Loucy (cell line): ENCODE results near the gene POU2F2.

Source experiments
- CTCF ChIP-seq: fragments of 200-600 bp; sonication (generic); conservative IDR thresholded peaks from 2 replicates; pipeline ENCODE4 v1.5.1; 2014; ENCODE audit warnings: mild to moderate bottlenecking, antibody characterized with exemption, low read length
- EZH2phosphoT487 ChIP-seq: fragments of 200-600 bp; IDR thresholded peaks from 2 replicates; pipeline ENCODE4 v1.6.1; 2018; ENCODE audit warnings: antibody characterized with exemption, mild to moderate bottlenecking, moderate library complexity, borderline replicate concordance

DNA sequence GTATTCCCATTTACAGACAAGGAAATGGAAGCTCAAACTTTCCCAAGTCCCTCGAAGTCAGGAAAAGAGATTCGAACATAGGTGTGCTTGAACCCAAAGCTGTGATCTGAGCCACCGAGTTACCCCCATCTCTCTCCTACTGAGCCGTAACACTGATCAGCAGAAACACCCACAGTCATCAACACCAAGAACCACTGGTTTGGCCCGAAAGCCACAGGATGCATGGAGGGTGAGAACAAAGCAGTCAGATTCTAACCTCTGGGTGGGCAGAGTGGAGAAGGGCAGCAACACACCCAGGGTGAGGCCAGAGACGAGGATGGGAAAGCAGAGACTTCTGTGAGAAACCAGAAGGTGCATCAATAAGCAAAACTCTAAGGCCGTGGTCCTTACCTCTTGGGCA lies 27.7 kb upstream of the POU2F2 start:
- TF ChIP-seq CTCF (no peak), EZH2phosphoT487 (no peak)
